HEK293 (cell line): ENCODE data around the gene ESPNL.

ENCODE experiments used
- ELK4 ChIP-seq: IDR thresholded peaks from 2 replicates; pipeline ENCODE4 v1.6.1; 2011; ENCODE audit warnings: mild to moderate bottlenecking, low read depth, low read length, borderline replicate concordance
- KLF1 ChIP-seq: fragments of 450-650 bp; formaldehyde crosslinking; IDR thresholded peaks from 2 replicates; pipeline ENCODE4 v1.5.1; 2016; ENCODE audit warnings: missing biosample characterization, missing genetic modification characterization
- KLF17 ChIP-seq: fragments of 450-650 bp; formaldehyde crosslinking; IDR thresholded peaks from 2 replicates; pipeline ENCODE4 v1.5.1; 2016; ENCODE audit warnings: missing biosample characterization, missing genetic modification characterization
- KLF7 ChIP-seq: fragments of 450-650 bp; formaldehyde crosslinking; IDR thresholded peaks from 2 replicates; pipeline ENCODE4 v1.5.1; 2016; ENCODE audit warnings: missing biosample characterization, missing genetic modification characterization, borderline replicate concordance
- MEIS1 ChIP-seq: sonication (generic); formaldehyde crosslinking; IDR thresholded peaks from 2 replicates; pipeline ENCODE4 v1.8.1; 2022; ENCODE audit warnings: missing genetic modification reagents, mild to moderate bottlenecking, borderline replicate concordance
- PRDM2 ChIP-seq: fragments of 450-650 bp; formaldehyde crosslinking; IDR thresholded peaks from 2 replicates; pipeline ENCODE4 v1.5.1; 2016; ENCODE audit warnings: missing biosample characterization, missing genetic modification characterization, borderline replicate concordance
- REST ChIP-seq: fragments of 450-650 bp; formaldehyde crosslinking; IDR thresholded peaks from 2 replicates; pipeline ENCODE4 v1.5.1; 2016; ENCODE audit warnings: missing biosample characterization, missing genetic modification characterization
- WT1 ChIP-seq: fragments of 450-650 bp; formaldehyde crosslinking; IDR thresholded peaks from 2 replicates; pipeline ENCODE4 v1.5.1; 2016; ENCODE audit warnings: missing biosample characterization, missing genetic modification characterization
- ZBTB48 ChIP-seq: fragments of 450-650 bp; formaldehyde crosslinking; IDR thresholded peaks from 2 replicates; pipeline ENCODE4 v1.5.1; 2016; ENCODE audit warnings: missing biosample characterization, missing genetic modification characterization
- ZFP41 ChIP-seq: fragments of 450-650 bp; formaldehyde crosslinking; IDR thresholded peaks from 2 replicates; pipeline ENCODE4 v1.5.1; 2016; ENCODE audit warnings: missing biosample characterization, missing genetic modification characterization, borderline replicate concordance
- ZNF112 ChIP-seq: fragments of 450-650 bp; formaldehyde crosslinking; IDR thresholded peaks from 2 replicates; pipeline ENCODE4 v1.5.0; 2017; ENCODE audit warnings: missing biosample characterization, missing genetic modification characterization
- ZNF223 ChIP-seq: fragments of 450-650 bp; formaldehyde crosslinking; IDR thresholded peaks from 2 replicates; pipeline ENCODE4 v1.5.1; 2016; ENCODE audit warnings: missing biosample characterization, missing genetic modification characterization
- ZNF37A ChIP-seq: fragments of 450-650 bp; IDR thresholded peaks from 2 replicates; pipeline ENCODE4 v1.5.1; 2018; ENCODE audit warnings: missing biosample characterization, missing genetic modification characterization
- ZNF398 ChIP-seq: fragments of 450-650 bp; formaldehyde crosslinking; IDR thresholded peaks from 2 replicates; pipeline ENCODE4 v1.5.1; 2017; ENCODE audit warnings: missing biosample characterization, missing genetic modification characterization
- ZNF48 ChIP-seq: fragments of 450-650 bp; formaldehyde crosslinking; IDR thresholded peaks from 2 replicates; pipeline ENCODE4 v1.5.1; 2016; ENCODE audit warnings: missing biosample characterization, missing genetic modification characterization
- ZNF510 ChIP-seq: fragments of 450-650 bp; formaldehyde crosslinking; IDR thresholded peaks from 2 replicates; pipeline ENCODE4 v1.5.1; 2018; ENCODE audit warnings: mild to moderate bottlenecking, missing genetic modification characterization, missing biosample characterization; ENCODE audit not compliant: insufficient replicate concordance
- ZNF514 ChIP-seq: fragments of 450-650 bp; formaldehyde crosslinking; IDR thresholded peaks from 2 replicates; pipeline ENCODE4 v1.5.1; 2016; ENCODE audit warnings: missing biosample characterization, missing genetic modification characterization
- ZNF549 ChIP-seq: fragments of 450-650 bp; IDR thresholded peaks from 2 replicates; pipeline ENCODE4 v1.5.1; 2018; ENCODE audit warnings: missing biosample characterization, missing genetic modification characterization, mild to moderate bottlenecking, inconsistent platforms, moderate library complexity
- ZNF610 ChIP-seq: fragments of 450-650 bp; formaldehyde crosslinking; IDR thresholded peaks from 2 replicates; pipeline ENCODE4 v1.5.1; 2016; ENCODE audit warnings: missing biosample characterization, missing genetic modification characterization, borderline replicate concordance
- ZNF621 ChIP-seq: fragments of 450-650 bp; formaldehyde crosslinking; IDR thresholded peaks from 2 replicates; pipeline ENCODE4 v1.5.1; 2017; ENCODE audit warnings: missing biosample characterization, missing genetic modification characterization
- ZNF624 ChIP-seq: fragments of 450-650 bp; formaldehyde crosslinking; IDR thresholded peaks from 2 replicates; pipeline ENCODE4 v1.5.1; 2017; ENCODE audit warnings: missing biosample characterization, missing genetic modification characterization
- ZNF664 ChIP-seq: fragments of 450-650 bp; formaldehyde crosslinking; IDR thresholded peaks from 2 replicates; pipeline ENCODE4 v1.5.1; 2016; ENCODE audit warnings: missing biosample characterization, missing genetic modification characterization
- ZNF76 ChIP-seq: fragments of 450-650 bp; formaldehyde crosslinking; IDR thresholded peaks from 2 replicates; pipeline ENCODE4; 2016; ENCODE audit warnings: low read depth, missing biosample characterization, missing genetic modification characterization, borderline replicate concordance
- ZNF792 ChIP-seq: fragments of 450-650 bp; formaldehyde crosslinking; IDR thresholded peaks from 2 replicates; pipeline ENCODE4 v1.5.1; 2016; ENCODE audit warnings: missing biosample characterization, missing genetic modification characterization
- ZNF830 ChIP-seq: fragments of 450-650 bp; IDR thresholded peaks from 2 replicates; pipeline ENCODE4 v1.5.0; 2018; ENCODE audit warnings: missing biosample characterization, missing genetic modification characterization, low read depth, mild to moderate bottlenecking, moderate library complexity
- ZSCAN30 ChIP-seq: fragments of 450-650 bp; IDR thresholded peaks from 2 replicates; pipeline ENCODE4 v1.5.1; 2018; ENCODE audit warnings: missing biosample characterization, mild to moderate bottlenecking, missing genetic modification characterization, moderate library complexity

ESPNL gene

GRCh38 chr2:238060542-238061314, 39.4 kb upstream of the ESPNL start, which contains the start of gene SCLY (continued):
- TF ChIP-seq ELK4 (no peak; the same call in 1 of the 2 replicates), ZNF624 (tag by site-specific recombination) (no peak), KLF1 (tag by site-specific recombination) (no peak), ZNF112 (tag by site-specific recombination) (no peak), ZNF76 (tag by site-specific recombination) (0 out of 2 replicates have a peak, but pooled peaks have one; percentile 20), ZNF664 (tag by site-specific recombination) (no peak), ZNF610 (tag by site-specific recombination) (no peak), MEIS1 (no peak), REST (tag by site-specific recombination) (no peak; the same call in none of the 2 replicates), ZNF398 (tag by site-specific recombination) (no peak), ZNF514 (tag by site-specific recombination) (no peak), ZNF223 (tag by site-specific recombination) (no peak), ZNF48 (no peak), KLF17 (tag by site-specific recombination) (no peak), ZNF549 (tag by site-specific recombination) (no peak), PRDM2 (tag by site-specific recombination) (no peak), ZBTB48 (no peak; the same call in 1 of the 2 replicates), ZNF830 (tag by site-specific recombination) (no peak), ZNF792 (no peak), ZSCAN30 (tag by site-specific recombination) (0 out of 2 replicates have a peak, but pooled peaks have one; percentile 46), ZNF510 (tag by site-specific recombination) (no peak), ZFP41 (no peak), ZNF37A (tag by site-specific recombination) (no peak), KLF7 (tag by site-specific recombination) (no peak), WT1 (tag by site-specific recombination) (no peak), ZNF621 (tag by site-specific recombination) (no peak)
